Omental fat pad (tissue), 4 donors: ENCODE results near the gene TLCD4. TPM values are rescaled to one million over a fixed set of nuclear protein-coding genes. Genes with fewer than 3 reads are reported as not detected.
A peak's percentile ranks its signal among the peaks of the same experiment; 100 is the strongest.

Experiments used
- ATAC-seq: fragments of 150-250 bp; one replicate; pipeline ENCODE4 v1.9.1; 2016; ENCODE audit warnings: mild to moderate bottlenecking, moderate library complexity; ENCODE audit not compliant: low FRiP score
- DNase-seq: peaks from one replicate; pipeline ENCODE4 v3.0.0-alpha.2; 2019; ENCODE audit warnings: low spot score
- total RNA-seq, 4 donors: library from RNA; depleted of rRNA; stranded (reverse); fragments of >200 nt; gene quantifications; one replicate each; pipeline ENCODE4 v1.1.0, GENCODE V29; 2016
- TF ChIP-seq, protein P1 (sequence below), 3 donors: fragments of 450-650 bp; IDR thresholded peaks; one replicate each; pipeline ENCODE4 v1.5.1; 2016 to 2017; ENCODE audit warnings: antibody characterized with exemption in 3 of 3, mild to moderate bottlenecking in 3 of 3, moderate library complexity in 2 of 3

The TLCD4 gene
- total RNA-seq, 4 donors from 2014 or later = 3.7 to 18.5 (median 6.1) TPM

DNA sequence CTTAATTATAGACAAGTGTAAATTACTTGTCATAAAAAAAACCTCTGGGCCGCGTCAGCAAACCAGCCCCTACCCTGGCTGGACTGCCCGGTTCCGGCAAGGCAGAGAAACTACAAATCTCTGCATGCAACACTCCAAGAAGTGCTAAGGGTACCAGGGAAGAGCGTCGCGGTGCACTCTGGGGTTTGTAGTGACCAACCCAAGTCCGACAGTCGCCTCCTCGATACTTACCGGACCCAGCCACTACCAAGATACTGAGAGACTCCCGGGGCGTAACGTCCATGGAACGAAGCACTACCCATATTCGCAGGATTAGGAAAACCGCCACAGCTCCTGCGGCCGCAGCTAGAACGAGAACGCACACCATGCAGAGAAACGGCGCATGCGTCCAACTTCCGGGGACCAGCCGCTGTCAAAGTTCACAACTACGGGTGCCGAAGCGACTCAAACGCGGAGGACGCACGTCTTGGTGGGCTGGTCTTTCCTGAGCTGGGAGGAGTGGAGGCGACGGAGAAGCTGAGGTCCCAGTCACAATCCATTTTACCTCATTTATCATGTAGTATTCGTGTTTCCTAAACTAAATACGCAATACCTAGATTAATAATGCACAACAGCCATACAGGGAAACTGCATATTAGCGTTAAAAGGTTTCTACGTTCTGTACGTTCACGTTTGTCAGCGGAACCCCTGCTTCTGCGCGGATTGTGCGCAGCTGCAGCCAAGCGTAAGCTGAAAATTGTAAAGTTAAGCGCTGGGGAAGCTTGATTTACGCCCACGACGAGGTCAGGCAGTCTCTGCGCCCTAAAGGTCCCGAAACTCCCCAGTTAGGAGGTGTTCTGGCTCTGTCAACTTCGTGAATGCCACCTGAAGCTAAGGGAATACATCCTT is 44.4 kb upstream of the TLCD4 start, which contains the start of gene ALG14:
ALG14 (minus strand) TSS at position 420 of the 888 bp plus-strand sequence; CDS start at position 367, 53 bp downstream.
- peak; percentile 98 for ATAC-seq

DNA sequence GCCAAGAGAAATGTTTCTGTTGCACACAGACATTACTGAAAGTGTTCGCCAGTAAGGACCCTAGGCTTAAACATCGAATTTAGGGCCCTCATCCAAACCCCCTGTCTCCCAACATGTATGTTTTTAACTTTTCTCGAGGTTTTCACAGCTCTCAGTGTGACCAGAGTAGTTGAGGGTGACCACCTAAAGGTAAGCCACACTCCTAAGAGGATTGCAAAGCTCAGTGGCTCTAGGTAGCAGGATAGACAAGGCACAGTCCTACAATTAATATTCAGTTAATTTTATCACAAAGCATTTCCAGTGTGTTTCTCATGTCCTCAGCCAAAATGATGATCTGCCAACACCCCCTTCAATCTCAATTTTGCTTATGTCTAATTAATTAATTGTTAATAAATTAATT is 43.7 kb upstream of the TLCD4 start:
- DNase-seq = no peak
- TF ChIP-seq, protein P1, sequence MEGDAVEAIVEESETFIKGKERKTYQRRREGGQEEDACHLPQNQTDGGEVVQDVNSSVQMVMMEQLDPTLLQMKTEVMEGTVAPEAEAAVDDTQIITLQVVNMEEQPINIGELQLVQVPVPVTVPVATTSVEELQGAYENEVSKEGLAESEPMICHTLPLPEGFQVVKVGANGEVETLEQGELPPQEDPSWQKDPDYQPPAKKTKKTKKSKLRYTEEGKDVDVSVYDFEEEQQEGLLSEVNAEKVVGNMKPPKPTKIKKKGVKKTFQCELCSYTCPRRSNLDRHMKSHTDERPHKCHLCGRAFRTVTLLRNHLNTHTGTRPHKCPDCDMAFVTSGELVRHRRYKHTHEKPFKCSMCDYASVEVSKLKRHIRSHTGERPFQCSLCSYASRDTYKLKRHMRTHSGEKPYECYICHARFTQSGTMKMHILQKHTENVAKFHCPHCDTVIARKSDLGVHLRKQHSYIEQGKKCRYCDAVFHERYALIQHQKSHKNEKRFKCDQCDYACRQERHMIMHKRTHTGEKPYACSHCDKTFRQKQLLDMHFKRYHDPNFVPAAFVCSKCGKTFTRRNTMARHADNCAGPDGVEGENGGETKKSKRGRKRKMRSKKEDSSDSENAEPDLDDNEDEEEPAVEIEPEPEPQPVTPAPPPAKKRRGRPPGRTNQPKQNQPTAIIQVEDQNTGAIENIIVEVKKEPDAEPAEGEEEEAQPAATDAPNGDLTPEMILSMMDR (IDR thresholded peaks at IDR 0.05) = no peak
- ATAC-seq = no peak

More for the DNA sequence above, 44.4 kb upstream of the TLCD4 start, which contains the start of gene ALG14:
- TF ChIP-seq, protein P1 (IDR thresholded peaks at IDR 0.05) = no peak
- peak; percentile 64 for DNase-seq

DNA sequence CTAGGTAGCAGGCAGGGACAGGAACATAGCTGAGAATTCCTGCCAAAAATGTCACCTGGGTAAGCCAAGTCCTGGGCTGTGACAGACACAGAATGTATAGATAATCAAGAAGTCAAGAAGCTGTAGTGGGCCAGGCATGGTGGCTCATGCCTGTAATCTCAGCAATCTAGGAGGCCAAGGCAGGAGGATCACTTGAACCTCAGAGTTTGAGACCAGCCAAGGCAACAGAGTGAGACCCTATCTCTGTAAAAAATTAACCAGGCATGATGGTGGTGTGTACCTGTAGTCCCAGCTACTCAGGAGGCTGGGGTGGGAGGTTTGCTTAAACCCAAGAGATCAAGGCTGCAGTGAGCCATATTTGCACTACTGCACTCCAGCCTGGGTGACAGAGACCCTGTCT is 41.1 kb upstream of the TLCD4 start:
- no peak for DNase-seq
- TF ChIP-seq, protein P1 (IDR thresholded peaks at IDR 0.05) = no peak
- no peak for ATAC-seq

DNA sequence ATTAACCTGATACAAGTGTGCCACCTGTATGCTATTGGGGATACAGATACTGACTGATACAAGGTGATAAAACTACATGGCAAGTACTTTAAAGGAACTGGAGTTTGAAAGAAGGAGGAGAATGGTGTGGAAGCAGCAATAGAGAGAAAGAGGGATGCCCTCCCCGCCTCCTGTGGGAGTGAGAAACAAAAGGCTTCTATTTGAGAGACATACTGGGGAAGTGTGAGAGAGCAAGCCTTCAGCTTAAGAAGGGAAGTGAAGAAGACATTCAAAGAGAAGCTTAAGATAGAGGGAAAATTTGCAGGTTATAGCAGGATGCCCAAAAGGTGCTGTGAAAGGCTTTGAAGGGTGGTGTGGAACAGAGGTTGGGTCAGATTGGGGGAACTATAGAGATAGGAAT is 36.7 kb upstream of the TLCD4 start:
- TF ChIP-seq, protein P1 (IDR thresholded peaks at IDR 0.05) = no peak
- no peak for ATAC-seq
- no peak for DNase-seq

DNA sequence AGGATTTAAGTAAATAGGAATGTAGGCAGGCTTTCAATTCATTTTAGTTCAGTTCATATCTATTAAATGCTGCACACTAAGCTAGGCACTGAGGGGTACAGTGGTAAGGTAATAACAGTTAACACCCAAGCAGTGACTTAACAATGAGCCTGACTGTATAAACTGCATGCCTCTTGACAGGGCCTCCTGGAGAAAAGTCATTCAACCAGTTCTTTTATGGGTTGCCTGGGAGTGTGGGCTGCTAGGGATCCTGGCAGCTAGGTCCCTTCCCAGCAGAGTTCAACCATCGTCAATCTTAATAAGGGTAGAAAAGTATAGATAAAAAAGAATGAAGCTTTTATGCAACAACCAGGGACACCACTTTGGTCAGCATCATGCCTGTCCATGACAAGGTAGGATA is 36.3 kb upstream of the TLCD4 start:
- ATAC-seq (no peak), DNase-seq (no peak)
- TF ChIP-seq, protein P1 (IDR thresholded peaks at IDR 0.05) = no peak

DNA sequence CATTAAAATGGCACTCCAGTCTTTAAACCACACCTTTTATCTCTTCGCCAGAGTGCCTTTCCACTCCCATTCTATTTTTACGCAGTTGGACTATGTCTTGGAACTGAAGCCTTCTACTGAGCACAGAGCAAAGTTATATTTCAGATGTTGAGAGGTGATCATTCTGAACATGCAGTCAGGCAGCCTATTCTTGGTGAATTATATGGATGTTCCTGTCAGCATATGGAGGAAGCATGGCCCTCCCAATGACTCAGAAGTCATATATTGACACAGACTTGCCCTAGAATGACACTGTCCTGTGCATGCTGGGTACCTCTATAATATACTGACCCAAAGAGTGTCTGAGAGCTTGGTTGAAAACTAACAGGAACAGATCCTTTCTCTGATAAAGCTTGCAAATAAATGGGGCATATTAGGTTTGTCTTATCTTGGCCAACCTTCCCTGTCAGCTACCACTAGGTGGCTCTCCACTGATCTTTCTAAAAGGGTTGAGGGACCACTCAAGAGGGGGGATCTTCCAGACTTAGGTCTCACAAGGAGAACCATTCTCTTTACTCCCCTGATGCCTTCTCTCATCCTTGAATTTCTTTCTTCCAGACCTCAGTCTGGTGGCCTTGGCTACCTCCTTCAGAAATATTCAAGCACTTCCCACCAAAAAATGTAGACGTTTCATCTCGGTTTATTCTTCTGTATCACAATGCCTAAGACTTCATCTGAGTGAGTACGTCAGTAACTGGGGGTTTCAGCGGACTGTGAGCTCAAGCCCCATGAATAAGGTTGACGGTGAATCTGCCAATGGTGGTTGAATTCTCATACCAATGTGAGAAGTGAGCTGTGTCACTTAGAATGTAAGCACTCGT is 32.6 kb upstream of the TLCD4 start:
- DNase-seq (no peak), ATAC-seq (no peak)
- TF ChIP-seq, protein P1 (IDR thresholded peaks at IDR 0.05) = no peak
